H1 (cell line): ENCODE measurements around the gene NTRK2. TPM values are rescaled to one million over a fixed set of nuclear protein-coding genes. Genes with fewer than 3 reads are reported as not detected.

Source experiments
- EP300 ChIP-seq, 2 experiments: IDR thresholded peaks; 1 replicate in 1 of 2; 2 replicates in 1 of 2; pipeline ENCODE4 v1.6.1; 2011 to 2012; ENCODE audit warnings: low read depth in 2 of 2, low read length in 2 of 2, mild to moderate bottlenecking in 2 of 2, borderline replicate concordance in 1 of 2, inconsistent platforms in 1 of 2, moderate library complexity in 1 of 2
- EZH2 ChIP-seq: fragments of 200-600 bp; sonication (generic); IDR thresholded peaks from 2 replicates; pipeline ENCODE4 v1.7.1; 2012; ENCODE audit warnings: low read depth, mild to moderate bottlenecking, moderate library complexity, low read length, inconsistent platforms; ENCODE audit not compliant: severe bottlenecking
- FOSL1 ChIP-seq: IDR thresholded peaks from 2 replicates; pipeline ENCODE4 v1.6.1; 2011; ENCODE audit warnings: mild to moderate bottlenecking, low read depth, low read length, moderate library complexity; ENCODE audit not compliant: insufficient read depth
- HDAC6 ChIP-seq: IDR thresholded peaks from one replicate; pipeline ENCODE4 v1.7.1; 2012; ENCODE audit warnings: low read depth, mild to moderate bottlenecking, inconsistent platforms, low read length, moderate library complexity
- RNF2 ChIP-seq: fragments of 200-900, 300-1000 bp; sonication (generic); IDR thresholded peaks from 2 replicates; pipeline ENCODE4 v1.7.1; 2016; ENCODE audit warnings: borderline replicate concordance, low read depth, mild to moderate bottlenecking, antibody characterized with exemption, low read length; ENCODE audit not compliant: poor library complexity, severe bottlenecking; ENCODE audit errors: missing control alignments
- SP1 ChIP-seq: IDR thresholded peaks from 2 replicates; pipeline ENCODE4 v1.6.1; 2011; ENCODE audit warnings: low read depth, low read length
- SP4 ChIP-seq: IDR thresholded peaks from 2 replicates; pipeline ENCODE4 v1.6.1; 2012; ENCODE audit warnings: low read length, inconsistent platforms
- polyA plus RNA-seq, 7 experiments: library from polyadenylated mRNA; depleted of rRNA in 3 of 7; stranded (reverse) in 5 of 7; unstranded in 2 of 7; fragments of >200 nt in 5 of 7; fragments of 200-250 nt in 2 of 7; gene quantifications; 1 replicate in 5 of 7; 2 replicates in 1 of 7; 4 replicates in 1 of 7; pipeline versions ENCODE4 v1.2.1 to v1.2.3, GENCODE V29; 2011 to 2013; ENCODE audit warnings: missing spikeins in 2 of 7, mixed read lengths in 2 of 7
- total RNA-seq: library from RNA; stranded (reverse); fragmentation: NEBNext Ultra II Directional; extraction: Animal tissue kit (Norgen Biotek cat#: 25700); gene quantifications from 2 replicates; pipeline ENCODE4 v1.2.1, GENCODE V29; 2021
- TF ChIP-seq, protein P1 (sequence below): IDR thresholded peaks from 2 replicates; pipeline ENCODE4 v1.6.1; 2011; ENCODE audit warnings: low read depth, mild to moderate bottlenecking, low read length; ENCODE audit not compliant: insufficient read depth

NTRK2 gene
- total and polyA plus RNA-seq, 2 of the 8 experiments (the other 6 are each of a cell fraction or from before 2014, with no cell fraction given): 0.03 to 0.04 TPM

DNA sequence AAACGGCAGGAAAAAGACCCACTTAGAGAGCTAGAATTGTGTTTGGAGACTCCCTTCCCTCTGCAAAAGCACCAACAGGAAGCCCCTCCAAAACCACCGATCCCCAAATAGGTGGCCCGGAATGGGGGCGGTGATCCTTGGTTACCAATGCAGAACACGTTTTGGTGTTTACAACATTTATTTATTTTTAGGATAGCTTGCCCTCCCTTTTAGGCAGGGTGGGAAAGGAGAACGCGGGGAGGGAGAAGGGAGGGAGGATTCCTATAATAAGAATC is 579 bp upstream of the NTRK2 start (continued):
- TF ChIP-seq EZH2 (peak; percentile 41), FOSL1 (no peak), SP4 (no peak), SP1 (no peak), HDAC6 (no peak), RNF2 (peak; percentile 25), EP300 (IDR thresholded peaks at IDR 0.05; ENCODE audit: borderline replicate concordance in 1 of 2, low read depth in 2 of 2, low read length in 2 of 2) (no peak)
- TF ChIP-seq, protein P1, sequence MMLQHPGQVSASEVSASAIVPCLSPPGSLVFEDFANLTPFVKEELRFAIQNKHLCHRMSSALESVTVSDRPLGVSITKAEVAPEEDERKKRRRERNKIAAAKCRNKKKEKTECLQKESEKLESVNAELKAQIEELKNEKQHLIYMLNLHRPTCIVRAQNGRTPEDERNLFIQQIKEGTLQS: no peak
